GM23248 (cell line): ENCODE data around the gene HAPLN2. TPM values are rescaled to one million over a fixed set of nuclear protein-coding genes. Genes with fewer than 3 reads are reported as not detected.
"Not testable (repeated sequence)": the region's sequence is repeated elsewhere in the genome, so short reads cannot be mapped to it uniquely, and the experiment has no call there.

Experiments
- DNase-seq: peaks from one replicate; pipeline ENCODE4 v3.0.0-alpha.2; 2015
- H2AFZ ChIP-seq: fragments of 200-600 bp; sonication (generic); 2 replicates; pipeline ENCODE4 v1.6.1; 2016; ENCODE audit warnings: antibody characterized with exemption
- H3F3A ChIP-seq: fragments of 200-600 bp; sonication (generic); 2 replicates; pipeline ENCODE4 v1.6.1; 2016; ENCODE audit warnings: mild to moderate bottlenecking, antibody characterized with exemption, mixed run types; ENCODE audit not compliant: insufficient read depth
- H3K27ac ChIP-seq: fragments of 200-600 bp; sonication (generic); 2 replicates; pipeline ENCODE4 v1.5.1; 2016; ENCODE audit warnings: mild to moderate bottlenecking
- H3K27me3 ChIP-seq: fragments of 200-600 bp; sonication (generic); replicated peaks from 2 replicates; pipeline ENCODE4 v1.6.1; 2016; ENCODE audit warnings: mild to moderate bottlenecking; ENCODE audit not compliant: insufficient read depth
- H3K36me3 ChIP-seq: fragments of 200-600 bp; sonication (generic); 2 replicates; pipeline ENCODE4 v1.6.1; 2016; ENCODE audit warnings: low read depth, mild to moderate bottlenecking
- H3K4me1 ChIP-seq: fragments of 200-600 bp; sonication (generic); 2 replicates; pipeline ENCODE4 v1.6.1; 2016; ENCODE audit warnings: mild to moderate bottlenecking; ENCODE audit not compliant: insufficient read depth
- H3K4me2 ChIP-seq: fragments of 200-600 bp; sonication (generic); one replicate; pipeline ENCODE4 v1.6.1; 2016; ENCODE audit warnings: mild to moderate bottlenecking; ENCODE audit not compliant: unreplicated experiment
- H3K4me3 ChIP-seq: fragments of 200-600 bp; sonication (generic); 2 replicates; pipeline ENCODE4 v1.5.1; 2016; ENCODE audit warnings: mild to moderate bottlenecking
- H3K79me2 ChIP-seq: fragments of 200-600 bp; sonication (generic); 2 replicates; pipeline ENCODE4 v1.6.1; 2016; ENCODE audit warnings: mild to moderate bottlenecking; ENCODE audit not compliant: insufficient read depth
- H3K9ac ChIP-seq: fragments of 200-600 bp; sonication (generic); 2 replicates; pipeline ENCODE4 v1.6.1; 2016; ENCODE audit warnings: mild to moderate bottlenecking
- H3K9me2 ChIP-seq: fragments of 200-600 bp; sonication (generic); 2 replicates; pipeline ENCODE4 v1.6.1; 2016; ENCODE audit warnings: mixed run types, mild to moderate bottlenecking, moderate library complexity; ENCODE audit not compliant: insufficient read depth
- H3K9me3 ChIP-seq: fragments of 200-600 bp; sonication (generic); one replicate; pipeline ENCODE4 v1.6.1; 2017; ENCODE audit warnings: low read depth
- H4K20me1 ChIP-seq: fragments of 200-600 bp; sonication (generic); 2 replicates; pipeline ENCODE4 v1.6.0; 2016; ENCODE audit not compliant: insufficient read depth
- EZH2 ChIP-seq: fragments of 200-600 bp; sonication (generic); IDR thresholded peaks from 2 replicates; pipeline ENCODE4 v1.6.1; 2018; ENCODE audit warnings: antibody characterized with exemption, mild to moderate bottlenecking; ENCODE audit not compliant: insufficient read depth, poor library complexity, severe bottlenecking
- EZH2phosphoT487 ChIP-seq: fragments of 200-600 bp; sonication (generic); IDR thresholded peaks from 2 replicates; pipeline ENCODE4 v1.6.1; 2018; ENCODE audit warnings: antibody characterized with exemption, moderate library complexity, mild to moderate bottlenecking, low read depth; ENCODE audit not compliant: insufficient read depth
- WGBS, 2 experiments: methylation state at CpG; one replicate each; pipeline ENCODE4 v1.1.6; 2015 to 2017; ENCODE audit warnings: low lambda C conversion rate in 2 of 2, low coverage in 1 of 2; ENCODE audit errors: missing lambda C conversion rate in 2 of 2; 5-methylcytosine and 5-hydroxymethylcytosine counted together
- in situ Hi-C: fragments of 300-500 bp; cut with MboI; formaldehyde crosslinking; loops from 2 replicates; pipeline ENCODE4 v1.15.0; 2020
- polyA plus RNA-seq: library from polyadenylated mRNA; unstranded; fragments of >200 nt; fragmentation: Nextera tagmentation; extraction: Ambion mirVana; gene quantifications from 2 replicates; pipeline ENCODE4 v1.2.1, GENCODE V29; 2016
- total RNA-seq: library from RNA; depleted of rRNA; stranded (reverse); fragments of >200 nt; shearing (Covaris generic); gene quantifications from 2 replicates; pipeline ENCODE4 v1.2.3, GENCODE V29; 2014

Gene HAPLN2
- total and polyA plus RNA-seq, 2 experiments from 2014 or later: not detected

DNA sequence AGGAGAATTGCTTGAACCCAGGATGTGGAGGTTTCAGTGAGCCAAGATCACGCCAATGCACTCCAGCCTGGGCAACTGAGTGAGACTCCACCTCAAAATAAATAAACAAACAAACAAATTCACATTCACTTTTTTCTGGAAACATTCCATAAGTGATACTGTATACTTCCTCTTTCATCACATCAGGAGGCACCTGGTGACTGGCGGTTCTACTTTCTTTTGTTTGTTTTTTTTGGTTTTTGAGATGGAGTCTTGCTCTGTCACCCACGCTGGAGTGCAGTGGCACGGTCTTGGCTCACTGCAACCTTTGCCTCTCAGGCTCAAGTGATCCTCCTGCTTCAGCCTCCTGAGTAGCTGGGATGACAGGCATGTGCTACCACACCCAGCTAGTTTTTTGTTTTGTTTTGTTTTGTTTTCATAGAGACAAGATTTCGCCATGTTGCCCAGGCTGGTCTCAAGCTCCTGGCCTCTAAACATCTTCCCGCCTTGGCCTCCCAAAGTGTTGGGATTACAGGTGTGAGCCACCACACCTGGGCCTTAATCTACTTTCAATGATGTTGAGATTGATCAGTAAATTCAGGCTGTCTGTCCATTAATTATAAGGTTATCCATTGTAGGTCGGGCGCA is 10.7 kb downstream of the HAPLN2 start:
- TF ChIP-seq EZH2phosphoT487: no peak
- no peak for TF ChIP-seq EZH2
- Histone ChIP-seq H3K9ac (no peak overlapping the region), H3K27me3 (peaks cover 62% of the 10 kb centered on the region), H3K4me2 (no peak overlapping the region), H2AFZ (no peak overlapping the region), H3K9me3 (no peaks in the 10 kb centered on the region), H3K9me2 (no peaks in the 10 kb centered on the region), H3K79me2 (no peaks in the 10 kb centered on the region), H3K4me1 (no peaks in the 10 kb centered on the region), H3F3A (no peaks in the 10 kb centered on the region), H4K20me1 (no peaks in the 10 kb centered on the region), H3K36me3 (no peaks in the 10 kb centered on the region), H3K4me3 (no peak overlapping the region), H3K27ac (no peak overlapping the region)
- no peak for DNase-seq
- in situ Hi-C loops: no loop called here
- 67 to 71% methylated on average over 8 of the region's 8 CpGs for WGBS, 2 experiments

DNA sequence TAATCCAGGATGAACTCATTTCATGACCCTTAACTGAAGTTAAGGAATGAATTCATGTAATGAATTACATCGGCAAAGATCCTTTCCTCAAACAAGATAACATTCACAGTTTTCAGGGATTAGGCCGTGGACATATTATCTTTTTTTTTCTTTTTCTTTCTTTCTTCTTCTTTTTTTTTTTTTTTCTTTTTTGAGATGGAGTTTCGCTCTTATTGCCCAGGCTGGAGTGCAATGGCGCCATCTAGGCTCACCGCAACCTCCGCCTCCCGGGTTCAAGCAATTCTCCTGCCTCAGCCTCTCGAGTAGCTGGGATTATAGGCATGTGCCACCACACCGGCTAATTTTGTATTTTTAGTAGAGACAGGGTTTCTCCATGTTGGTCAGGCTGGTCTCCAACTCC is 11.9 kb downstream of the HAPLN2 start:
- H2AFZ ChIP-seq, H3K9ac ChIP-seq, H3K4me3 ChIP-seq, H3K4me1 ChIP-seq, H3F3A ChIP-seq, H3K9me3 ChIP-seq, H3K9me2 ChIP-seq, DNase-seq, H3K27ac ChIP-seq, in situ Hi-C loops, H3K79me2 ChIP-seq, H3K36me3 ChIP-seq, H3K4me2 ChIP-seq, H4K20me1 ChIP-seq: not testable (repeated sequence)
- WGBS, 2 experiments: 36 to 44% methylated on average over 7 to 9 of the region's 9 CpGs
- peaks cover 57% of the 10 kb centered on the region for H3K27me3 ChIP-seq

DNA sequence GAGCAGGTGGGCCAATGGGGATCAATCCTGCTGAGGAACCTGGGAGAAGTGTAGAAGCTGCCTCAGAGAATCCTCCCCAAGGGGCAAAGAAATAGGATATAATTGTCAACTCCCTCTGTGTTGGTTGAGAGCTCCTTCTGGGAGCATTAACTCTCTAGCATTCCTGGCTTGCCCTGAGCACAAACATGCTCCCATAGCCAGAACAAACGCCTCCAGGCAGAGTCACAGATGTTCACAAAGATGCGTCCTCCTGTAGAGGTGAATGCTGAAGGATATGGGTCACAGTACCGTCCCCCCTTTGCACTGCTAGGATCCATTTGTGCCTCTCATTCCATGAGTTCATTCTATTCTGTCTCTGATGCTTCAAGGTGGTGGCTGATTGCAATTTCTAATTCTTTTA is 13.1 kb downstream of the HAPLN2 start:
- Histone ChIP-seq H3K4me3 (no peak overlapping the region), H3K9ac (no peak overlapping the region), H3F3A (no peaks in the 10 kb centered on the region), H3K9me2 (no peaks in the 10 kb centered on the region), H4K20me1 (no peaks in the 10 kb centered on the region), H3K9me3 (no peaks in the 10 kb centered on the region), H3K4me2 (no peak overlapping the region), H3K27ac (no peak overlapping the region), H3K4me1 (no peaks in the 10 kb centered on the region), H3K36me3 (no peaks in the 10 kb centered on the region), H2AFZ (no peak overlapping the region), H3K27me3 (peaks cover 58% of the 10 kb centered on the region), H3K79me2 (no peaks in the 10 kb centered on the region)
- 6 to 14% methylated on average over 3 of the region's 3 CpGs for whole genome bisulfite sequencing, 2 experiments
- TF ChIP-seq EZH2phosphoT487 (no peak), EZH2 (no peak)
- DNase-seq: no peak
- in situ Hi-C loops: no loop called here

DNA sequence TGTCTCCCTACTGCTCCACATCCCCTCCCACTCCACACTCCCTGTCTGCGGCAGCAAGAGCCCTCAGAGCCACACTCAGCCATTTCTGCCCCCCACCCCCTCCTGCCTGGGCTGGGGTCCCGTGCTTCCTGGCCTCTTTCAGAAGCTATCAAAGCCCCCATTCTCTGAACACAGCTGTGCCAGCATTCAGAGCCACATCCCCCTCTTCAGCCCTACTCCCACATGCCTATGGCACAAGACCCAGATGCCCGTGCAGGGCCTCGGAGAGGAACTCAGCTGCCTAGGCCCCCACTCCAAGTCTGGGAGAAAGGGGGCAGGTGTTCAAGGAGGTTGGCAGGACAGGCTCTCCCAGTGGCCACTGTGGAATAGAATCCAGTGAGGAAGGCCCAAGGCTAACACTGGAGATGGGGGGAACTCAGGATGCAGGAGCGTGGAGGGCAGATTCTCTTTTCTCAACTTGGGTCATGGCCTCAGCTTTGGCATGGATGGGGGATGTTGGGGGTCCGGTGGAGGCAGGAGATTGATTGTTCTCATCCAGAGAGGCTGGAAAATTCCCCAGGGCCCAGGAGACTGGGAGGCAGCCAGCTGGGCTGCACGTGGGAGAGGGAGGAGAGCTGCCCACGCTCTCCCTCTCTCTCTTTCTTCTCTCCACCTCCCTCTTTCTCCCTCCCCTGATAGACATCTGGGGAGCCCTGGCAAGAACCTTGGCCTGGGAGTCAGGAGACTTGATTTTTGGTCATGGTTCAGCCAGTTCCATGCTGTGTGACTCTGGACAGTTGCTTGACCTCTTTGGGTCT is 19.2 kb downstream of the HAPLN2 start:
- Histone ChIP-seq H3K36me3 (no peaks in the 10 kb centered on the region), H3K4me2 (no peak overlapping the region), H3K9ac (no peak overlapping the region), H3K4me3 (no peak overlapping the region), H3K9me3 (no peaks in the 10 kb centered on the region), H4K20me1 (no peaks in the 10 kb centered on the region), H3F3A (no peaks in the 10 kb centered on the region), H2AFZ (no peak overlapping the region), H3K27ac (no peak overlapping the region), H3K4me1 (no peaks in the 10 kb centered on the region), H3K79me2 (no peaks in the 10 kb centered on the region), H3K27me3 (peaks cover 79% of the 10 kb centered on the region), H3K9me2 (no peaks in the 10 kb centered on the region)
- WGBS, 2 experiments: 46 to 55% methylated on average over 6 to 8 of the region's 8 CpGs
- TF ChIP-seq EZH2phosphoT487 (no peak), EZH2 (no peak)
- DNase-seq: no peak
- in situ Hi-C loops: no loop called here
